MV-4-11 (cell line): ENCODE results near the gene OR3A3.
"Not testable (repeated sequence)": the region's sequence is repeated elsewhere in the genome, so short reads cannot be mapped to it uniquely, and the experiment has no call there.

ENCODE experiments used
- DNase-seq: peaks from one replicate; lab custom pipeline; 2025; lab: John Stamatoyannopoulos, UW

The OR3A3 gene

DNA sequence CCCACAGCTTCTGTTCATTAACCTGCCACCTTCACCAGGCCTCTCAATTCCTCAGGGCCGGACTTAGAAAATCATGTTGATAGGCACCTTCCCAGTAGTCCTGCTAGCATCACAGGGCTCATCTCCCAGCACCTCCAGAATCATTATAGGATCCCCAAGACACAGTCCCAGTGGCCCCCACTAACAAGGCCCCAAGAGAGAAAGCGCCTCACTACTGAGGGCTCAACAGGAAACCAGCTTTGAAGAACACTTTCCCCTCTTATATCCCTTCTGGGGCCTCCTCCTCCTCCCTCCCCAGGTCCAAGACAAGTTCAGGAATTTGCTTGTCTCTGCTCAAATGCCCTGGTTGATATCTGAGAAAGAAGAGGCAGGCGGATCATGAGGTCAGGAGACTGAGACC lies at the start of gene OR3A3:
Gene OR3A3, plus strand, starts transcription at position 301 of the 400 bp plus-strand sequence.
- DNase-seq: no peak

GRCh38 chr17:3371167-3371566 lies 40.0 kb upstream of the OR3A3 start:
- not testable (repeated sequence) for DNase-seq

GRCh38 chr17:3378321-3378720 lies 32.8 kb upstream of the OR3A3 start:
- DNase-seq: no peak

DNA sequence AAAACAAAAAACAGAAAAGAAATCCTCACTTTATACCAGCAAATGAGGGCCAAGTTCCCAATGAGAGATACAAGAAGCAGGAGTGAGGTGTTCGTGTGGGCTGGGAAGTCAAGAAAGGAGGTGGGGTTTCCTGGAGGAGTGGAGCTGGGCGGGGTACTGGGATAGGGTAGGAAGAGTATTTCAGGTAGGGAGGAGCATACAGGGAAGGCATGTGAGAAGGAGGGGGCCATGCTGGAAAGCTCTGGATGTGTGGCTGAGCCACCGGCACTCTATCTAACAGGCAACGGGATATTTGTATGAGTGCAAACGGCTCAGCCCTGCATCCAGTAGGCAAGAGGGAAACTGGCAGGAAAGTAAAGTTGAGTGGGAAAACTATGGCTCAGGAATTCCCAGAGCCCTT lies 29.2 kb upstream of the OR3A3 start:
- no peak for DNase-seq

GRCh38 chr17:3385869-3386816 lies 25.0 kb upstream of the OR3A3 start, which contains the start of gene OR3A2:
Gene OR3A2, minus strand, starts transcription at chr17:3386308.
- DNase-seq: no peak

DNA sequence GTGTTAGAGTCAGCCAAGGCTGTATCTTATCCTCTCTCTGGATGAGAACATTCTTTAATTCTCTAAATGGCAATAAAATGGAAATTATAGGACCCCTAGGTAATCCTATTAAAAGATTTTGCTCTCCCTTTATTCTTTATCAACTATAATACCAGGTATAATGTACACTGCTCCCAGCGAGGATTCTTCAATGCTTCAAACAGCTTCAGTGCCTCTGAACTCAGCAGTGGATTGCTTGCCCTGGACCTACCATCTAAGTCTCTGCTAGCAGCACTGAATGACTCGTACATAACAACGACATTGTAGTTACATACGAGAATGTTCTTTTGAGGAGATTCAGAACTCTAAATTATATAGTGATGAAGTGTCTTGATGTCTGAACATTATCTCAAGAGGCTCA lies 21.4 kb upstream of the OR3A3 start:
- DNase-seq: no peak

GRCh38 chr17:3397801-3398200 lies 13.4 kb upstream of the OR3A3 start:
- peak; percentile 43 for DNase-seq

DNA sequence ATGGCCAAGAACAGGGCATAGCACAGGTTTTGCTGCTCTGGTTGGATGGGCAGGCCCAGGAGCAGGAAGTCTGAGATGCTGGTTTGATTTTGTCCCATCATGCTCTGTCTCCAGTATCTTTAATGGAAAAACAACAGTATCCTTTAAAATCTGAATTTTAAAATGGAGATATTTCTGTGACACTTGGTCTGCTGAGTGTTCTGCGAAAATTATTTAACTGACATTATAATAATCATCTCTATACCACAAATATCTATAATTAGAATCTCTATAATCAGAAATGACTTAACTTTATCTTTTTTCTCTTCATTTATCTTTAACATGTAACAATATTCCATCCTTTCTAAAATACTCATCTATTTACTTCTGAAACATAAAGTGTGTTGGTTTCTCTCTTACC lies 12.9 kb upstream of the OR3A3 start, which contains the start of gene OR1E1:
Gene OR1E1, minus strand, starts transcription at position 101 of the 400 bp plus-strand sequence. Its CDS starts 0 bp downstream, at position 101.
- DNase-seq: no peak

DNA sequence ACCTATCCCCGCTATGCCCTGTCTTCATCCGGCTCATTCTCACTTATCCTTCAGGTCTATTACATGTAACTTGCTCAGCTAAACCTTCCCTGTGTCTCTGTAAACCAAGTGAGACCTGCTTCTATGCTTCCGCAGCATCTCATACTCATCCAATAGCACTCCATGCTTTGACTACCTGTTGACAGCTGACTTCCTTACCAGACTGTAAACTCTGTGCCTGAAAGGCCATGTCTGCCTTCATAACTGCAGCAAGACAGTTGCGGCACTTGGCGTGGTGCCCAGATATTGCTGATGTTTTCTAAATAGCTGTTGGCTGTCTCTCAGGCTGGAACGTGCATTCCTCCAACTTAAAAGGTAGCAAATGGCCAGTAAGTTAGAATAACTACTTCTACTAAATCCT lies 11.1 kb upstream of the OR3A3 start:
- no peak for DNase-seq

DNA sequence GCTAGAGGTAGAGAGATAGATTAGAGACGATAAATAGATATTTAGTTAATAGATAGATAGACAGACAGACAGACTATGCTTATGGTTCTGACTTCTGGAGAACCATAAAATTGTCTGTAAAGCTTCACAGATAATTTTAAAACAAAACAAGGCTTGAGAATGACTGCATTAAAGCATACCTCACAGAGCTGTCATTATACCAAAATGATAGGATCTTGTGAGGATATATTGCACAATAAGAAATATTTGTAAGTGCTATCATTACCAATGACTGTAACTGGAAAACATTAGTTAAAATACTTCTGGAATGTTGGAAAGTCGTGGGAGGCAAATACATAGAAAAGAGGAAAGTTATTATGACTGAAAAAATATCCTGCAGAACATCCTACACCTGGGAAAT lies 9.4 kb upstream of the OR3A3 start:
- DNase-seq: no peak

GRCh38 chr17:3403856-3404255 lies 7.3 kb upstream of the OR3A3 start:
- not testable (repeated sequence) for DNase-seq

DNA sequence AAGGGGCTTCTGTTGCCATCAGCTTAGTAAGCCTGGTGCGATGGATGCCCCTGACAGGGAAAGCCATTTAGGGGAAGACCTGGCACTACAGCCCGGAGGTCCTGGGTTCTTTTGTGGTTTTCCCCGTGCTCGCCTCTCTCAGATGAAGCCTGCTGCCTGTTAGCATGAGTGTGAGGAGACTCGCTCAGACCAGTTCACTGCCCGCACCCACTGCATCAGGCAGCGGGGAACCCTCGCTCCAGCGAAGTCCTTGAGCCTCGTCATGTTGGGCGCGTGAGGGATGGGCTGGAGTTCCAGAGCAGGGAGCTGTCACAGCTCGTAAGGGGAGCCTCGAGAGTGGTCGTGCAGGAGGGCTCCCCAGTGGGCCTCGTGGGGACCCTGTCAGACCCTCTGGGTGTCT lies 1.0 kb downstream of the OR3A3 start:
- not testable (repeated sequence) for DNase-seq

DNA sequence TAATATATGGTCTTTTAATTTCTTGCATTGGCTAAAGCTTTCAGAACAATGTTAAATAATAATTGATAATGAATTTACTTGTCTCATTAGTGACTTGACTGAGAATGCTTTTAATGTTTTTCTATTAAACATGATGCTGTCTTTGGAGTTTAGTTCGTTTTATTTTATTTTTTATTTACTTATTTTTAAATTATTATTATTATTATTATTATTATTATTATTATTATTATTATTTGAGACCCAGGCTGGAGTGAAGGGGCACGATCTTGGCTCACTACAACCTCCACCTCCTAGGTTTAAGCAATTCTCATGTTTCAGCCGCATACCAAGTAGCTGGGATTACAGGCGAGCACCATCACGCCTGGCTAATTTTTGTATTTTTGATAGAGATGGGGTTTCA lies 4.4 kb downstream of the OR3A3 start:
- no peak for DNase-seq

DNA sequence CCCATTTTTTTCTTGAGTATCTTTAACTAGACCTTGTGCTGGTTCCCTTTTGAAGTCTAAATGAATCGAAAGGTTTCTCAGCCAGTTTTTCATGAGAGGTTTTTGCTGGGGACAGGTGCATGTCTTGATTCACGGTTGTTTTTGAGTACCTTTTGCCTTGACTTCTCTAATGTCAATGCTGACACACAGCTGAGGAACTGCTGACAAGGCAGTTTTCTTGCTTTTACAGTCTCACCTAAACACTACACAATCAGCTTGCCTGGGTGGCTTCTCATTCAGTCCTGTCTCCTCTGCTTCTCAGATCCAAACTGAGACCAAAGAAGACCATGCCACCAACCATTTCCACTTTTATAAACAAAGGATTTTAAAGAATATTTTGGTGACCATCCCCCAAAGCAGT lies 7.1 kb downstream of the OR3A3 start:
- DNase-seq: no peak

DNA sequence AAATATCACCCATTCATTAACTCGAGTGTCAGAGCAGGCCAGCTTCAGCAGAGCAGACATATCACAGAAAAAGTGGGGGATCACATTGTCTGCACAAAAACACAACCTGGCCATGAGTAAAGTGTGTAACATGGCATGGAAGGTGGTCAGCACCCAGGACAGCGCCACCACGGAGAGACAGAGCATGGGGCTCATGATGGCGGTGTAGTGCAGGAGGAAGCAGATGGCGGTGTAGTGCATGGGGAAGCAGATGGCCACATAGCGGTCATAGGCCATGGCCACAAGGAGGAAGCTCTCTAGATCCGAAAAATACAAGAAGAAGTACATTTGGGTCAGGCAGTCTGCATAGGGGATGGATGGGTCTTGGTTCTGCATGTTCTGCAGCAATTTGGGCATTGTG lies 22.0 kb downstream of the OR3A3 start:
- peak; percentile 90 for DNase-seq

- no peak for DNase-seq
These were observed 22.6 kb downstream of the OR3A3 start, which contains the start of gene OR1E2 for GRCh38 chr17:3433741-3434140. Gene OR1E2, minus strand, starts transcription at chr17:3433841. Its CDS starts 0 bp downstream, at chr17:3433841.

- no peak for DNase-seq
These were observed 27.2 kb downstream of the OR3A3 start for GRCh38 chr17:3438368-3438767.

DNA sequence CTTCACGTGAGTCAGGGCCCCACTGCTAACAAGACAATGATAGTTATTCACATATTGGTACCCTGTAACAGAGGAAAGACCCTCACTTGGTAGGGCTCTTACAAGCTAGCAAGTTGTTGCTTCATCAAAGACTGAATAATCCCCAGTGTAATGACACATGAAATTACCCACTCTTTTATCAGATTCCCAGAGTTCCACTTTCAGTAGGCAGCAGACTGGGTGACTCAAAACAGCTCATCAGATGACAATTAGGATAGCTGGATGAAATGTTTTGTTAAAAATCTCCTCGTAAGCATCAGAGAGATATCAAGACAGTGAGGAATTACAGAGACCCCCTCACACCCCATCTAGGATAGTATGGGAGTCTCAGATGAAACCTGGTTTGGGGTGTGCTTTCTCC lies 29.3 kb downstream of the OR3A3 start:
- no peak for DNase-seq

DNA sequence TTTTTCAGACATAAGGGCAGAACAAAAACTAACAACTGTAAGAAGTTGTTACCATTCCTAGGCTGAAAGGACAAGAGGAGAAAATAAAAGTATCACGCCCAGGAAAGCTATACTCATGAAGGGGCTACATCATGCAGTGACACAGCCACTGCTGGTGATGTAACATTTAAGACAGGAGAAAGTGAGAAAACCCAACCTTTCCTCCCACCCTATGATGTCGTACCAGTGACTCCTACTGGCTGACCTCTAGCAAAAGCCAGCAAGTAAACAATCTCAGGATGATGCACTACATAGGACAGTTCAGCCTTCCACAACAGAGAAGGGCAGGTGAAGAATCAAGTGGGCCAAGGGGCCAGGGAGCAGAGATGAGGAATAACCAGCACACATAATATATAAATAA lies 36.5 kb downstream of the OR3A3 start:
- peak; percentile 47 for DNase-seq

DNA sequence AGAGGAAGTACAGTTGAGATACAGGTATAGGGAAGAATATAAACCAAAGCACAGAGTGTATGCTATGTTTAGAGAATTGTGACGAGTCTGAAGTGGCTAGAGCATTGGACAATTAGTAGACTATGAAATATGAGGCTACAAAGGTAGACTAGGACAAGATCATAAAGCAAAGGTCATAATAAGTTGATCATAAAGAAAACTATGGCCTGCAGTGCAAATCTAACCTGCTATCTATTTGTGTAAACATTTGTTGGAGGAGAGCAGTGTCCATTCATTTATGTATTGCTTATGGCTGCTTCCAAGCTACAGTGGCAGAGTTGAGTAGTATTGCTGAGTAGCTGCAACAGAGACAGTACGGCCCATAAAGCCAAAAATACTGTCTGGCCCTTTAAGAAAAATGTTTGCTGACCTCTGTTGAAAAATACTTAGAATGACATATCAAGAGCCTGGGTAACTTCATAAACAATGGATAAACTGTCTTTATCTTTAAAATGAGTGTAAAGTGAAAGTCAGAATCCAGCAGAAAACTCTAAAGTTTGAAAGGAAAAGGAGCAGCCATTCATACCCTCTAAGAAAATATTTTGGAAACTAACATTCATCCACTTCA lies 37.0 kb downstream of the OR3A3 start:
- DNase-seq: no peak

- not testable (repeated sequence) for DNase-seq
These were observed 55.2 kb downstream of the OR3A3 start for GRCh38 chr17:3466355-3466754.

- no peak for DNase-seq
These were observed 58.4 kb downstream of the OR3A3 start for GRCh38 chr17:3469529-3469928.

DNA sequence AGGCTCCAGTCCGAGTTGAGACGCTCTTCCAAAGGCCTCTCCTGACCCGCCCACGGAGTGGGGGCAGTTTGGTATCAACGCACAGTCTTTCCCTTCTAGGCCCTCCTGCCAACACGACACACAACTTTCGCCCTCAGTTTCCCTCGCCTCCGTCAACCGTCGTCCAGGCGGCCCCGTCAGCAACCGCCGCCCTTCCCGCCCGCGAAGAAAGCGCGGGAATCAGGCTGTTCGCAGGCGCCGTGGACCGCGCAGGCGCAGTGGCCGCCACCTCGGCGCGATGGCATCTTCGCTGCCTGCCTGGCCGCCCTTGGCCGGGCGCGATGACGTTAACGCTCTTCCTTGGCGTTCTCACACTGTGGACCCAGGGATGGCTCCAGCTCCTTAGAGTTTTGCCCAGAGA lies 60.4 kb downstream of the OR3A3 start, which contains the start of gene SPATA22:
Gene SPATA22, minus strand, starts transcription at position 221 of the 400 bp plus-strand sequence. CDS start 2,494 bp downstream, outside the sequence.
- no peak for DNase-seq
